H1 (cell line): ENCODE results near the gene C1QTNF1. TPM values are rescaled to one million over a fixed set of nuclear protein-coding genes. Genes with fewer than 3 reads are reported as not detected.

Experiments used
- CTCF ChIA-PET: fragments of 300-600 bp; sonication (Branson Sonifier 250); formaldehyde crosslinking; loops from one replicate; lab custom pipeline; 2021; ENCODE audit not compliant: partially characterized antibody; lab: Charles Lee
- POLR2A ChIA-PET: fragments of 300-600 bp; sonication (Branson Sonifier 250); formaldehyde crosslinking; loops from one replicate; lab custom pipeline; 2021; ENCODE audit warnings: inconsistent platforms; ENCODE audit not compliant: partially characterized antibody; lab: Charles Lee
- DNase-seq, 2 experiments: peaks; one replicate each; pipeline versions ENCODE4 v3.0.0 to v3.0.0-alpha.2; 2010 to 2022; ENCODE audit warnings: low spot score in 2 of 2, low read depth in 1 of 2, mixed read lengths in 1 of 2
- FAIRE-seq: peaks from 2 replicates; lab custom pipeline; 2011; peaks lifted over from hg19 to GRCh38; lab: Jason Lieb, UNC
- H2AFZ ChIP-seq: 2 replicates; pipeline ENCODE4 v1.8.1; 2012; ENCODE audit warnings: low read length, inconsistent platforms
- H2AK5ac ChIP-seq: 2 replicates; pipeline ENCODE4 v1.6.1; 2013; ENCODE audit warnings: low read depth, low read length
- H2BK120ac ChIP-seq: replicated peaks from 2 replicates; pipeline ENCODE3; 2013; ENCODE audit warnings: low read depth, low read length, inconsistent platforms
- H2BK12ac ChIP-seq: 2 replicates; pipeline ENCODE4 v1.6.1; 2013; ENCODE audit warnings: low read depth, low read length
- H2BK15ac ChIP-seq: 2 replicates; pipeline ENCODE4 v1.6.1; 2013; ENCODE audit warnings: low read length
- H2BK20ac ChIP-seq: 2 replicates; pipeline ENCODE4 v1.6.1; 2013; ENCODE audit warnings: low read length
- H2BK5ac ChIP-seq: 2 replicates; pipeline ENCODE4 v1.6.1; 2013; ENCODE audit warnings: low read depth, low read length
- H3K14ac ChIP-seq: 2 replicates; pipeline ENCODE4 v1.6.1; 2013; ENCODE audit warnings: inconsistent platforms; ENCODE audit not compliant: insufficient read length
- H3K18ac ChIP-seq: 2 replicates; pipeline ENCODE4 v1.6.1; 2013; ENCODE audit warnings: low read length; ENCODE audit errors: extremely low read depth
- H3K23ac ChIP-seq: 2 replicates; pipeline ENCODE4 v1.6.1; 2013; ENCODE audit warnings: inconsistent platforms; ENCODE audit not compliant: insufficient read length
- H3K23me2 ChIP-seq: 2 replicates; pipeline ENCODE4 v1.6.1; 2013; ENCODE audit warnings: low read depth, low read length
- H3K27ac ChIP-seq: 2 replicates; pipeline ENCODE4 v1.6.1; 2011; ENCODE audit warnings: low read depth, low read length, inconsistent platforms
- H3K27me3 ChIP-seq, 4 experiments: replicated peaks in 1 of 4; 1 replicate in 1 of 4; 2 replicates in 3 of 4; pipeline versions ENCODE4 v1.6.1 to v1.8.1; 2011 to 2013; ENCODE audit warnings: low read length in 3 of 4, mild to moderate bottlenecking in 3 of 4, inconsistent platforms in 2 of 4, mixed read lengths in 2 of 4, moderate library complexity in 1 of 4; ENCODE audit not compliant: control insufficient read depth in 3 of 4, insufficient read depth in 3 of 4; ENCODE audit errors: extremely low read depth in 1 of 4
- H3K36me3 ChIP-seq, 4 experiments: 2 replicates each; pipeline versions ENCODE4 v1.6.1 to v1.8.1; 2011 to 2013; ENCODE audit warnings: mild to moderate bottlenecking in 4 of 4, low read length in 3 of 4, moderate library complexity in 2 of 4, control low read depth in 1 of 4, inconsistent platforms in 1 of 4; ENCODE audit not compliant: insufficient read depth in 4 of 4, control insufficient read depth in 2 of 4
- H3K4ac ChIP-seq: replicated peaks from 2 replicates; pipeline ENCODE3; 2013; ENCODE audit warnings: low read length, low read depth, mixed read lengths, inconsistent platforms; ENCODE audit not compliant: insufficient read length
- H3K4me1 ChIP-seq, 4 experiments: replicated peaks in 1 of 4; 1 replicate in 1 of 4; 2 replicates in 3 of 4; pipeline versions ENCODE4 v1.6.1 to v1.8.1; 2011 to 2013; ENCODE audit warnings: low read length in 3 of 4, inconsistent platforms in 2 of 4, mixed read lengths in 1 of 4; ENCODE audit not compliant: insufficient read depth in 4 of 4, control insufficient read depth in 3 of 4
- H3K4me2 ChIP-seq, 2 experiments: 2 replicates each; pipeline versions ENCODE4 v1.6.1 to v1.8.1; 2011 to 2013; ENCODE audit warnings: low read depth in 2 of 2, low read length in 2 of 2, control low read depth in 1 of 2, inconsistent platforms in 1 of 2, mild to moderate bottlenecking in 1 of 2; ENCODE audit not compliant: insufficient read depth in 1 of 2
- H3K4me3 ChIP-seq, 4 experiments: fragments of 200-600, 300-600 bp in 1 of 4; sonication (generic), shearing (Covaris generic), sonication (Bioruptor Twin) in 1 of 4; 2 replicates each; pipeline versions ENCODE4 v1.5.1 to v1.8.1; 2011 to 2016; ENCODE audit warnings: low read length in 4 of 4, low read depth in 3 of 4, control low read depth in 2 of 4, inconsistent platforms in 2 of 4, mild to moderate bottlenecking in 2 of 4, mixed read lengths in 1 of 4, moderate library complexity in 1 of 4; ENCODE audit not compliant: insufficient read depth in 2 of 4; ENCODE audit errors: extremely low read depth in 1 of 4
- H3K56ac ChIP-seq: replicated peaks from 2 replicates; pipeline ENCODE3; 2013; ENCODE audit warnings: low read depth, mild to moderate bottlenecking, mixed read lengths, low read length, inconsistent platforms; ENCODE audit not compliant: insufficient read length
- H3K79me1 ChIP-seq: 2 replicates; pipeline ENCODE4 v1.6.1; 2013; ENCODE audit warnings: low read depth, low read length, control low read depth
- H3K79me2 ChIP-seq, 2 experiments: 2 replicates each; pipeline versions ENCODE4 v1.6.1 to v1.8.1; 2012 to 2013; ENCODE audit warnings: low read length in 2 of 2, mild to moderate bottlenecking in 2 of 2, inconsistent platforms in 1 of 2; ENCODE audit not compliant: insufficient read depth in 2 of 2, control insufficient read depth in 1 of 2
- H3K9ac ChIP-seq, 4 experiments: replicated peaks in 1 of 4; 1 replicate in 1 of 4; 2 replicates in 3 of 4; pipeline versions ENCODE4 v1.6.1 to v1.8.1; 2011 to 2013; ENCODE audit warnings: low read depth in 3 of 4, low read length in 3 of 4, control low read depth in 2 of 4, mild to moderate bottlenecking in 2 of 4, moderate library complexity in 2 of 4, inconsistent platforms in 1 of 4; ENCODE audit errors: extremely low read depth in 1 of 4
- H3K9me3 ChIP-seq, 2 experiments: 2 replicates each; pipeline versions ENCODE4 v1.6.1 to v1.8.1; 2012 to 2013; ENCODE audit warnings: mild to moderate bottlenecking in 2 of 2, moderate library complexity in 2 of 2, control low read depth in 1 of 2, inconsistent platforms in 1 of 2, low read depth in 1 of 2, low read length in 1 of 2, mixed read lengths in 1 of 2; ENCODE audit not compliant: insufficient read depth in 2 of 2
- H4K20me1 ChIP-seq, 2 experiments: replicated peaks in 1 of 2; 2 replicates each; pipeline versions ENCODE3 to v1.8.1; 2011 to 2013; ENCODE audit warnings: inconsistent platforms in 2 of 2, low read length in 2 of 2, mild to moderate bottlenecking in 1 of 2; ENCODE audit not compliant: insufficient read depth in 2 of 2, control insufficient read depth in 1 of 2
- H4K5ac ChIP-seq: 2 replicates; pipeline ENCODE4 v1.6.1; 2013; ENCODE audit warnings: low read length, low read depth, mixed read lengths, inconsistent platforms; ENCODE audit not compliant: insufficient read length
- H4K8ac ChIP-seq: 2 replicates; pipeline ENCODE4 v1.8.0; 2013; ENCODE audit warnings: mild to moderate bottlenecking, moderate library complexity, low read length, inconsistent platforms; ENCODE audit not compliant: insufficient read depth; ENCODE audit errors: extremely low read depth
- H4K91ac ChIP-seq: replicated peaks from 2 replicates; pipeline ENCODE3; 2013; ENCODE audit warnings: low read length, mixed read lengths, inconsistent platforms; ENCODE audit not compliant: insufficient read length
- ATF2 ChIP-seq: IDR thresholded peaks from 2 replicates; pipeline ENCODE4 v1.6.1; 2012; ENCODE audit warnings: low read length, inconsistent platforms
- CBX5 ChIP-seq: fragments of 300-800, 300-1000 bp; sonication (generic); IDR thresholded peaks from 2 replicates; pipeline ENCODE4 v1.7.1; 2016; ENCODE audit warnings: antibody characterized with exemption, low read length, low read depth
- CHD1 ChIP-seq: IDR thresholded peaks from 2 replicates; pipeline ENCODE4 v1.6.1; 2012; ENCODE audit warnings: low read depth, low read length, improper control_type of control experiment
- GTF2F1 ChIP-seq: IDR thresholded peaks from 2 replicates; pipeline ENCODE4 v1.6.1; 2012; ENCODE audit warnings: low read depth, low read length, improper control_type of control experiment, borderline replicate concordance
- KDM1A ChIP-seq: fragments of 200-600, 300-600 bp; sonication (generic); IDR thresholded peaks from 2 replicates; pipeline ENCODE4 v1.7.1; 2016; ENCODE audit warnings: mild to moderate bottlenecking, low read length, borderline replicate concordance
- MAFK ChIP-seq: IDR thresholded peaks from 2 replicates; pipeline ENCODE4 v1.6.1; 2012; ENCODE audit warnings: low read depth, mild to moderate bottlenecking, improper control_type of control experiment, low read length
- SIN3A ChIP-seq, 2 experiments: IDR thresholded peaks in 1 of 2; conservative IDR thresholded peaks in 1 of 2; 2 replicates each; pipeline ENCODE4 v1.6.1; 2011 to 2012; ENCODE audit warnings: low read length in 2 of 2, improper control_type of control experiment in 1 of 2, low read depth in 1 of 2, mild to moderate bottlenecking in 1 of 2
- TAF1 ChIP-seq: IDR thresholded peaks from 2 replicates; pipeline ENCODE4 v1.6.1; 2011; ENCODE audit warnings: mild to moderate bottlenecking, low read depth, low read length
- TAF7 ChIP-seq: optimal IDR thresholded peaks from 2 replicates; pipeline ENCODE3; 2011; ENCODE audit warnings: low read depth, mild to moderate bottlenecking, inconsistent platforms, low read length, moderate library complexity, borderline replicate concordance
- TBP ChIP-seq: IDR thresholded peaks from 2 replicates; pipeline ENCODE4 v1.6.1; 2011; ENCODE audit warnings: low read depth, low read length, improper control_type of control experiment
- WGBS, 2 experiments: shearing (Covaris generic) in 1 of 2; methylation state at CpG; one replicate each; pipeline versions ENCODE4 v1.1.6 to v1.1.7; 2013 to 2015; ENCODE audit warnings: low lambda C conversion rate in 2 of 2, mixed read lengths in 2 of 2, inconsistent platforms in 1 of 2, low coverage in 1 of 2, missing lambda C conversion rate in 1 of 2; ENCODE audit not compliant: insufficient replicate concordance in 2 of 2, insufficient coverage in 1 of 2, insufficient read length in 1 of 2; ENCODE audit errors: extremely low coverage in 1 of 2, missing lambda C conversion rate in 1 of 2; 5-methylcytosine and 5-hydroxymethylcytosine counted together
- polyA plus RNA-seq, 7 experiments: library from polyadenylated mRNA; depleted of rRNA in 3 of 7; stranded (reverse) in 5 of 7; unstranded in 2 of 7; fragments of >200 nt in 5 of 7; fragments of 200-250 nt in 2 of 7; gene quantifications; 1 replicate in 5 of 7; 2 replicates in 1 of 7; 4 replicates in 1 of 7; pipeline versions ENCODE4 v1.2.1 to v1.2.3, GENCODE V29; 2011 to 2013; ENCODE audit warnings: missing spikeins in 2 of 7, mixed read lengths in 2 of 7
- total RNA-seq: library from RNA; stranded (reverse); fragmentation: NEBNext Ultra II Directional; extraction: Animal tissue kit (Norgen Biotek cat#: 25700); gene quantifications from 2 replicates; pipeline ENCODE4 v1.2.1, GENCODE V29; 2021

Gene C1QTNF1
- total and polyA plus RNA-seq, 2 of the 8 experiments (the other 6 are each of a cell fraction or from before 2014, with no cell fraction given) = 1.5 to 2.5 TPM

DNA sequence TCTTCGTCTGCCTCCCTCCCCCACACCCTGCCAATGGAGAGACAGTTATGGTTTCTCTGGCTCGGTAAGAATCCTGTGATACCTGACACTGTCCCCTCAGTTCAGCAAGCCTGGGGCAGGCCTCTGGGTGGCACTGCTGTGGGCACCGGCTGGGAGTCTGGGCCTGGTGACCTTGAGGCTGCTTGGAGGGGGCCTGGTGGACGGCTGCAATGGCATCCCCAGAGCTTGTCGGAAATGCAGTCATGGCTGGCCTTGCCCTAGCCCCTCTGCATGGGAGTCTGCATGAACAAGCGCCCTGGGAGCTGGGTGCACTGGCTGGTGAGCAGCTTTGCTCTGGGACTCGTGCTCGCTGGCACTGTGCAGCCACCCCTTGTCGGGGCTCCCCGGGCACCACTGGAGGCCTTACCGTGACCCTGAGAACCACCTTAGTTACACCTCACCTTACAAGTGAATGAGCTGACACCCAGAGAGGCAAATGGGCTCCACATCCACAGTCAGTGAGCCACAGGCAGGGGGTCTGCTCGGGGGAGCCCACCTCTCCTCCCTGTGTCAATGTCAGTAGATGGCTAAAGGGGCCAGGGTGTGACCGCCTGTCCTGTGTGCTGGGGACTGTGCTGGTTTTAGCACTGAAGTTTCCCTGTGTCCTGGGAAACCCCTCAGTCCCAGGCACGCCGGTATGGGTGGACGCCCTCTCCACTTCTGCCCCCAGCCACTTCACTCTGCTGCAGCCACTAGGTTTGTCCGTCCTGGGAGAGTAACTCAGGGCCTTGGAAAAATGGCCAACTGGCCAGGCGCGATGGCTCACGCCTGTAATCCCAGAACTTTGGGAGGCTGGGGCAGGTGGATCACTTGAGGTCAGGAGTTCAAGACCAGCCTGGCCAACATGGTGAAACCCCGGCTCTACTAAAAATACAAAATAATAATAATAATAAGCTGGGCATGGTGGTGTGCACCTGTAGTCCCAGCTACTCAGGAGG lies 45.7 kb upstream of the C1QTNF1 start:
- no peak overlapping the region for H3K9ac ChIP-seq
- no peak overlapping the region for H3K4me3 ChIP-seq
- FAIRE-seq = no peak
- no peak for DNase-seq
- no peak overlapping the region; the same call in 1 of the 2 replicates for H2AK5ac ChIP-seq
- H2BK15ac ChIP-seq = no peak overlapping the region
- CTCF ChIA-PET = interaction anchor here (1.1 to 3.4 kb wide), 4 partner anchors 13 to 112 kb away, joined by 3 to 19 read pairs (median 4); no protein-coding TSS in a partner anchor
- H3K79me2 ChIP-seq = no peaks in the 10 kb centered on the region; a peak in 1 of 4 replicates
- no peak overlapping the region for H2AFZ ChIP-seq
- H4K5ac ChIP-seq = no peak overlapping the region
- no peaks in the 10 kb centered on the region for H3K27me3 ChIP-seq
- no peak overlapping the region for H2BK20ac ChIP-seq
- no peak overlapping the region for H3K18ac ChIP-seq
- no peak overlapping the region for H3K23ac ChIP-seq
- peaks cover 0 to 18% (median 9%) of the 10 kb centered on the region in 4 experiments; a peak in 6 of 7 replicates for H3K4me1 ChIP-seq
- WGBS, 2 experiments = 91% methylated on average over 20 of the region's 21 CpGs; no CpG with 5 or more reads in 1 of the 2 experiments
- no peak overlapping the region for H3K4ac ChIP-seq
- POLR2A ChIA-PET = no interaction called here
- H3K36me3 ChIP-seq = no peaks in the 10 kb centered on the region; a peak in 1 of 8 replicates
- peak overlapping the region; percentile 1 for H4K91ac ChIP-seq
- no peak overlapping the region for H2BK5ac ChIP-seq
- no peak overlapping the region for H3K27ac ChIP-seq
- H3K14ac ChIP-seq = no peak overlapping the region
- no peaks in the 10 kb centered on the region for H3K23me2 ChIP-seq
- no peak overlapping the region for H3K56ac ChIP-seq
- H3K4me2 ChIP-seq = no peak overlapping the region
- peak overlapping the region; percentile 88 for H4K8ac ChIP-seq
- H3K79me1 ChIP-seq = no peaks in the 10 kb centered on the region
- H2BK12ac ChIP-seq = no peak overlapping the region
- no peak overlapping the region for H2BK120ac ChIP-seq
- H4K20me1 ChIP-seq = no peaks in the 10 kb centered on the region
- H3K9me3 ChIP-seq = no peaks in the 10 kb centered on the region
- no peak for TF ChIP-seq TBP
- no peak for TF ChIP-seq MAFK
- TF ChIP-seq SIN3A (conservative IDR thresholded peaks at IDR 0.05 in 1 of 2, IDR thresholded peaks at IDR 0.05 in 1 of 2; ENCODE audit: low read depth in 1 of 2, low read length in 2 of 2) = no peak
- no peak for TF ChIP-seq ATF2
- TF ChIP-seq TAF7 = no peak
- no peak for TF ChIP-seq TAF1
- TF ChIP-seq GTF2F1 = no peak
- no peak for TF ChIP-seq CHD1
- no peak for TF ChIP-seq CBX5
- no peak for TF ChIP-seq KDM1A
